C4-2B (cell line): ENCODE measurements around the gene PPP1R10.

Source experiments
- CTCF ChIP-seq: fragments of 450-650 bp; conservative IDR thresholded peaks from 2 replicates; pipeline ENCODE4 v1.5.1; 2017; ENCODE audit warnings: mild to moderate bottlenecking
- ZFX ChIP-seq: fragments of 450-650 bp; IDR thresholded peaks from 2 replicates; pipeline ENCODE4 v1.6.1; 2017

- TF ChIP-seq CTCF (no peak), ZFX (no peak)
Measured at GRCh38 chr6:30562470-30563425, 54.3 kb downstream of the PPP1R10 start.
